Erythroblast (primary cell): ENCODE measurements around the gene CHD5.

ENCODE experiments used
- GATA1 ChIP-seq: IDR thresholded peaks from 2 replicates; pipeline ENCODE4 v1.6.1; 2011; ENCODE audit warnings: low read depth, mild to moderate bottlenecking, control low read depth, low read length, moderate library complexity
- POLR2A ChIP-seq: IDR thresholded peaks from 2 replicates; pipeline ENCODE4 v1.6.1; 2011; ENCODE audit warnings: mild to moderate bottlenecking, low read length

GRCh38 chr1:6152181-6152580 lies 27.9 kb downstream of the CHD5 start:
- TF ChIP-seq POLR2A (no peak), GATA1 (no peak)
